Muscle of leg (tissue), 16 donors: Measurements from ENCODE around the gene THEM5. TPM values are rescaled to one million over a fixed set of nuclear protein-coding genes. Genes with fewer than 3 reads are reported as not detected.
"Not testable (repeated sequence)": the region's sequence is repeated elsewhere in the genome, so short reads cannot be mapped to it uniquely, and the experiment has no call there.

ENCODE experiments used
- DNase-seq: peaks from one replicate; pipeline ENCODE4 v3.0.0; 2013
- H3K27ac ChIP-seq: one replicate; pipeline ENCODE4 v1.5.1; 2013; ENCODE audit warnings: mild to moderate bottlenecking, low read length, control low read depth
- H3K27me3 ChIP-seq: one replicate; pipeline ENCODE4 v1.6.1; 2013; ENCODE audit warnings: low read length; ENCODE audit not compliant: control insufficient read depth, insufficient read depth
- H3K36me3 ChIP-seq: one replicate; pipeline ENCODE4 v1.6.1; 2013; ENCODE audit warnings: low read length; ENCODE audit not compliant: control insufficient read depth, insufficient read depth
- H3K4me1 ChIP-seq: one replicate; pipeline ENCODE4 v1.6.1; 2013; ENCODE audit warnings: low read length; ENCODE audit not compliant: control insufficient read depth, insufficient read depth
- H3K4me3 ChIP-seq: one replicate; pipeline ENCODE4 v1.5.1; 2013; ENCODE audit warnings: low read length, control low read depth
- H3K9me3 ChIP-seq: replicated peaks from 2 replicates; pipeline ENCODE4 v1.6.1; 2013; ENCODE audit warnings: low read depth, low read length; ENCODE audit not compliant: control insufficient read depth
- WGBS: methylation state at CpG from one replicate; pipeline ENCODE4 v1.1.5; 2013; ENCODE audit warnings: missing lambda C conversion rate; ENCODE audit not compliant: insufficient coverage; 5-methylcytosine and 5-hydroxymethylcytosine counted together
- long read RNA-seq, 11 donors: transcript quantifications; one replicate each; lab custom pipeline, GENCODE V29; 2026
- polyA plus RNA-seq, 8 donors: library from polyadenylated mRNA; unstranded; fragments of 120-200 nt; gene quantifications; one replicate each; pipeline versions ENCODE4 v1.2.1 to v1.2.3, GENCODE V29; 2013; ENCODE audit warnings: inconsistent platforms in 1 of 8, low replicate concordance in 1 of 8; ENCODE audit not compliant: insufficient read length in 8 of 8, insufficient read depth in 1 of 8
- total RNA-seq: library from RNA; stranded (reverse); fragments of 120-200 nt; gene quantifications from one replicate; pipeline ENCODE4 v1.2.4, GENCODE V29; 2013

Gene THEM5
- total RNA-seq (not detected), polyA plus RNA-seq (1 to 10 TPM in 1 of 8 donors, under 1 TPM in 7; 0.14 to 1.7 (median 0.42) TPM)
- long read RNA-seq, donor 1 = 0 reads
- long read RNA-seq, donor 2, partial matches to known transcripts = 0 of 1 reads
- long read RNA-seq, donor 2, other reads (novel, unspliced or antisense) = 0 of 1 reads
- long read RNA-seq, donor 3 = 0 reads
- long read RNA-seq, donor 4 = 0 reads
- long read RNA-seq, donor 5 = 0 reads
- long read RNA-seq, donor 6 = 0 reads
- long read RNA-seq, donor 7 = 0 reads
- long read RNA-seq, donor 8 = 0 reads
- long read RNA-seq, donor 9 = 0 reads
- long read RNA-seq, donor 10 = 0 reads
- long read RNA-seq, donor 11 = 0 reads

DNA sequence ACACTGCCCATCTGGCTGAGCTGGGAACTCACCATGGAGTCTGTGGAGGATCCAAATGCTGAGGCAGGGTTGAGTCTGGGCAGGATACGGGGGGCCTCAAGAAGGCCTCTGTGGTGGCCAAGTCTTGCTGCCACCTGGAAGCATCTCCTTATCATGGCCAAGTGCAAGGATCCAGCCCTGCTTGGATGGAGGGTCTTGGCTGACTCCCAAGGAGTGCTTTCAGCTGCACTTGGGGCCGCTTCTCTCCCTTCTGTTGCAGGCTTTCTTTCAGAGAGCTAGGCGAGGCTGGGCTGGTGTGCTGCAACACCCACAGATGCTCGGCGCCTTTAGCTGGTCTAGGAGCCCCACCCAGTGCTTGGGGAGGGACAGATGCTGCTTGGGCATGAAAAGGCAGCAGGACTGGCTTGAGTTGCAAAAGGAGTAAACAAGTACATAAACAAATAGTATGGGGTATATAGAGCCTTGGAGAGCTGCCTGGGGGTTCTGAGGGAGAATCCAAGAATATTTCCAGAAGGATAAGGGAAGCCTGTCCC, at the start of gene THEM5:
Gene THEM5, minus strand, starts transcription at position 302 of the 533 bp plus-strand sequence. Its CDS starts 147 bp downstream, at position 155.
- H3K27ac ChIP-seq = no peak within 1 kb of the TSS
- peaks cover 3% of the 10 kb centered on the region for H3K4me1 ChIP-seq
- WGBS = 54% methylated on average over 4 of the region's 5 CpGs
- no peak within 1 kb of the TSS for H3K4me3 ChIP-seq
- peaks cover 6% of the 10 kb centered on the region for H3K27me3 ChIP-seq
- DNase-seq = no peak
- no peaks in the 10 kb centered on the region for H3K9me3 ChIP-seq
- H3K36me3 ChIP-seq = no peaks in the 10 kb centered on the region

DNA sequence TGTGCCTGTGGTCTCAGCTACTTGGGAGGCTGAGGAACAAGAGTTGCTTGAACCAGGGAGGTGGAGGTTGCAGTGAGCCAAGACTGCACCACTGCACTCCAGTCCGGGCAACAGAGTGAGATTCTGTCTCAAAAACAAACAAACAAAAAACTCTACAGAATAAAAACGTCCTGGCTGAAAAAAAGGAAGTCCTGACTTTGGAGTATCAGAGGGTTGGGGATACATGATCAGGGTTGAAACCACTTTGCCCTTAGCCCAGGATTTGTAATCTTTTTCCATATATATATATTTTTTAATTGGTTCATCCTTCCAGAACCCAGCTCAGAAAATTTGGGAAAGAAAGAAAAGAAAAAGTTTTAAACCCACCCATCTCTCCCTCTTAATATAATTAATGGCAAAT, 49.3 kb upstream of the THEM5 start:
- no peak for DNase-seq
- no CpG with 5 or more reads among the region's 2 CpGs for WGBS
- no peaks in the 10 kb centered on the region for H3K27me3 ChIP-seq
- H3K36me3 ChIP-seq = peaks cover 5% of the 10 kb centered on the region
- no peaks in the 10 kb centered on the region for H3K4me1 ChIP-seq
- H3K9me3 ChIP-seq = peaks cover 15% of the 10 kb centered on the region
- no peak overlapping the region for H3K4me3 ChIP-seq
- no peak overlapping the region for H3K27ac ChIP-seq

GRCh38 chr1:151900804-151901203, 47.3 kb upstream of the THEM5 start:
- H3K9me3 ChIP-seq, H3K4me1 ChIP-seq, H3K4me3 ChIP-seq, H3K27me3 ChIP-seq, H3K27ac ChIP-seq, H3K36me3 ChIP-seq, DNase-seq: not testable (repeated sequence)
- 73% methylated on average over 2 of the region's 3 CpGs for WGBS

GRCh38 chr1:151898519-151898991, 45.0 kb upstream of the THEM5 start:
- no CpG with 5 or more reads among the region's 2 CpGs for WGBS
- no peak for DNase-seq
- H3K27ac ChIP-seq = no peak overlapping the region
- no peaks in the 10 kb centered on the region for H3K27me3 ChIP-seq
- H3K9me3 ChIP-seq = peaks cover 10% of the 10 kb centered on the region
- no peak overlapping the region for H3K4me3 ChIP-seq
- peaks cover 4% of the 10 kb centered on the region for H3K36me3 ChIP-seq
- H3K4me1 ChIP-seq = no peaks in the 10 kb centered on the region

- Histone ChIP-seq H3K27ac (no peak overlapping the region), H3K27me3 (no peaks in the 10 kb centered on the region)
- 87% methylated on average over 5 of the region's 10 CpGs for WGBS
These were observed 44.5 kb upstream of the THEM5 start for GRCh38 chr1:151897991-151898431.

DNA sequence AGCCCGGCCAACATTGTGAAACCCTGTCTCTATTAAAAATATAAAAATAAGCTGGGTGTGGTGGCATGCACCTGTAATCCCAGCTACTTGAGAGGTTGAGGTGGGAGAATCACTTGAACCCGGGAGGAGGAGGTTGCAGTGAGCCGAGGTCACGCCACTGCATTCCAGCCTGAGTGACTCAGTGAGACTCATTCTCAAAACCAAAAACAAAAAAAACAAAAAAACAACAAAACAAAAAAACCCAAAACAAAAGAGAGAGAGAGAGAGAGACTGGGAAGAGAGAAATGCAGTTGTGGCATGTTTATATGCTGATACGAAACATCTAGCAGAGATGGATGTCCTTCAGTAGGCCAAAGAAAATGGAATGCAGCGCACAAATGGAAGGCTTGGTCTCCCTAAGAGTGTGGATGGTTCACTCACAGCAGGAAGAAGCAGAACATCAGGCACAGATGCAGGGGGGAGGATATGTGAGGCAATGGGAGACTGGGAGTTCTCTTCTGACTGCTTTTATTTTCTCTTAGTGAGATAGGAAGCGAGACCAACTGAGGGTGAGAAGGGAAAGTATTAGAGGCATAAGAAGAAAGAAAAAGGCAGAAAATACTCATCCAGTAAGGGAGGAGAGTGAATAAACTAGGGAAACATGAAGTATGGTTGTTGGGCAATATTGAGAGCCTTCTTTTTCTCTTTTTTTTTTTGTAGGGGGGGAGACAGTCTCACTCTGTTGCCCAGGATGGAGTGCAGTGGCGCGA, 39.8 kb upstream of the THEM5 start:
- Histone ChIP-seq H3K4me3 (no peak overlapping the region), H3K4me1 (no peaks in the 10 kb centered on the region), H3K27me3 (no peaks in the 10 kb centered on the region), H3K36me3 (peaks cover 15% of the 10 kb centered on the region), H3K27ac (no peak overlapping the region), H3K9me3 (no peaks in the 10 kb centered on the region)
- WGBS = 97% methylated on average over 3 of the region's 9 CpGs
- no peak for DNase-seq

More at GRCh38 chr1:151897991-151898431, 44.5 kb upstream of the THEM5 start:
- DNase-seq = no peak
- no peaks in the 10 kb centered on the region for H3K4me1 ChIP-seq
- H3K9me3 ChIP-seq = peaks cover 10% of the 10 kb centered on the region
- peaks cover 7% of the 10 kb centered on the region for H3K36me3 ChIP-seq
- H3K4me3 ChIP-seq = no peak overlapping the region

DNA sequence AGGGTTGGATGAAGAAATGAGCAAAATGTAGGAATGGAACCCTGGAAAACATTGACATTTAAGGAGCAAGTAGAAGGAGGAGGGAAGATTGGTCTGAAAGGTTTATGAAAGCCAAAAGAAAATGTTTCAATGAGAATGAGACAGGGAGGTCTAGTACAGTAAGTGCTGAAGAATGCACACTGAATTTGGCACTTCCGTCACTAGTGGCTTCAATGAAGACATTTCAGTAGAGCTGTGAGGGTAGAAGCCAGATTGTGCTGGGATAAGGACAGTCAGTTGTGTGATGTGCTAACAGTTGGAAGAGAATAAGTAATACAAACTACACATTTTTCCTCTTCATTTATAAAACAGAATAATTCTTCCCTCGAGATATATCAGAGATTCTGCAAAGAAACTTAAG, 38.7 kb upstream of the THEM5 start:
- H3K27me3 ChIP-seq = no peaks in the 10 kb centered on the region
- no peaks in the 10 kb centered on the region for H3K4me1 ChIP-seq
- no peak overlapping the region for H3K27ac ChIP-seq
- H3K36me3 ChIP-seq = peaks cover 23% of the 10 kb centered on the region
- DNase-seq = no peak
- 86% methylated on average over 1 of the region's 2 CpGs for whole genome bisulfite sequencing
- no peaks in the 10 kb centered on the region for H3K9me3 ChIP-seq
- H3K4me3 ChIP-seq = no peak overlapping the region

- no peak overlapping the region for H3K4me3 ChIP-seq
- no peak overlapping the region for H3K27ac ChIP-seq
- H3K27me3 ChIP-seq = no peaks in the 10 kb centered on the region
- 64% methylated on average over 3 of the region's 3 CpGs for WGBS
- peaks cover 23% of the 10 kb centered on the region for H3K36me3 ChIP-seq
- H3K4me1 ChIP-seq = no peaks in the 10 kb centered on the region
- no peak for DNase-seq
- no peaks in the 10 kb centered on the region for H3K9me3 ChIP-seq
These were observed 38.0 kb upstream of the THEM5 start for GRCh38 chr1:151891512-151891911.

GRCh38 chr1:151888972-151889570, 35.6 kb upstream of the THEM5 start:
- H3K9me3 ChIP-seq = no peaks in the 10 kb centered on the region
- WGBS = 100% methylated on average over 1 of the region's 2 CpGs
- no peak overlapping the region for H3K27ac ChIP-seq
- H3K36me3 ChIP-seq = peaks cover 21% of the 10 kb centered on the region
- H3K4me1 ChIP-seq = no peaks in the 10 kb centered on the region
- H3K27me3 ChIP-seq = no peaks in the 10 kb centered on the region
- H3K4me3 ChIP-seq = no peak overlapping the region
- DNase-seq = no peak

GRCh38 chr1:151887028-151887427, 33.5 kb upstream of the THEM5 start:
- no CpG with 5 or more reads among the region's 1 CpG for WGBS

More at GRCh38 chr1:151887028-151887427, 33.5 kb upstream of the THEM5 start:
- Histone ChIP-seq H3K9me3 (no peaks in the 10 kb centered on the region), H3K27me3 (no peaks in the 10 kb centered on the region), H3K4me3 (no peak overlapping the region), H3K27ac (no peak overlapping the region), H3K4me1 (no peaks in the 10 kb centered on the region), H3K36me3 (peaks cover 14% of the 10 kb centered on the region)
- no peak for DNase-seq
